ENCODE measurements around the gene SH3D21. TPM values are rescaled to one million over a fixed set of nuclear protein-coding genes. Genes with fewer than 3 reads are reported as not detected.

SH3D21 gene
- total RNA-seq, 1 experiment from 2014 or later, result 18.3 TPM

DNA sequence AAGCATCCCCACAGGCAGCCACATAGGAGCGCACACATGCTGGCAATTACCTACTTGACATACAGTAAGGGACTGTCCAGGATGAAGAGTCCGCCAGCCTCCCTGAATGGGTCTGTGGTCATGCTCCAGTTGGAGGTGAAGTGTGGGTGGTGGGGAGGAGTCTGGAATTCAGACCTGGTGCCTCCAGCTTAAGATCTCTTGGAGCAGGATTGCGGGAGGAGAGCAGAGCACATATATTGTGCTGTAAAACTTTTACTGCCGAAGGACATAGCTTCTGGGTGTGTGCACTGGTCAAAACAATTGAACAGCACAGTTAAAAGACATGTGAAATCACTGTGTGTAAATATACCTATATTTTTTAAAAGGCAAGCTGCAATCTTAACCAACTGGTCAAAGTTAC lies 61.6 kb downstream of the SH3D21 start:
- H3K27ac Mint-ChIP-seq, result peak overlapping the region in 1 of 3 experiments; percentile 68; a peak in 1 of 7 replicates

More for the DNA sequence above, 61.6 kb downstream of the SH3D21 start:
- Histone ChIP-seq H3K23ac (ENCODE audit: insufficient read length, low read depth, low read length) (no peak overlapping the region), H3K4me2 (ENCODE audit: insufficient read depth, insufficient read length, low read length) (no peak overlapping the region), H2BK5ac (ENCODE audit: insufficient read length, low read length) (no peak overlapping the region), H3K4me1 (ENCODE audit: insufficient read depth, low read length) (peaks cover 5% of the 10 kb centered on the region; the same call in 1 of the 2 replicates), H2AFZ (ENCODE audit: low read length) (no peak overlapping the region), H3K27me3 (ENCODE audit: insufficient read depth, low read length) (no peaks in the 10 kb centered on the region), H3K9ac (ENCODE audit: extremely low read depth, insufficient read length, low read length) (no peak overlapping the region), H3K27ac (ENCODE audit: insufficient read length, low read depth, low read length) (no peak overlapping the region), H3K79me2 (ENCODE audit: insufficient read depth, low read length) (peaks cover 3% of the 10 kb centered on the region; the same call in 1 of the 2 replicates), H3K79me1 (ENCODE audit: insufficient read depth, low read depth, low read length, poor library complexity, severe bottlenecking) (peaks cover 2% of the 10 kb centered on the region), H4K20me1 (ENCODE audit: control insufficient read depth, insufficient read depth, insufficient read length) (no peaks in the 10 kb centered on the region), H3K56ac (ENCODE audit: insufficient read length, low read depth, low read length) (no peak overlapping the region), H2BK120ac (ENCODE audit: low read depth, low read length, poor library complexity, severe bottlenecking) (no peak overlapping the region), H4K91ac (ENCODE audit: insufficient read length, low read depth, low read length) (no peak overlapping the region), H4K5ac (ENCODE audit: insufficient read length, low read depth, low read length) (no peak overlapping the region), H2AK5ac (ENCODE audit: insufficient read length, low read length) (no peak overlapping the region), H3K14ac (ENCODE audit: insufficient read depth, low read length) (no peak overlapping the region), H2BK20ac (ENCODE audit: low read depth, low read length, poor library complexity, severe bottlenecking) (no peak overlapping the region), H3K18ac (ENCODE audit: insufficient read length, low read depth, low read length) (no peak overlapping the region), H3K4ac (ENCODE audit: low read depth, low read length) (no peak overlapping the region), H2BK15ac (ENCODE audit: low read depth, low read length) (no peak overlapping the region), H3K23me2 (ENCODE audit: insufficient read length, low read depth, low read length, poor library complexity, severe bottlenecking) (no peaks in the 10 kb centered on the region), H2BK12ac (ENCODE audit: insufficient read length, low read depth, low read length) (no peak overlapping the region), H3T11ph (ENCODE audit: low read length) (no peak overlapping the region), H4K8ac (replicated peaks; ENCODE audit: insufficient read length, low read depth, low read length) (no peak overlapping the region), H3K9me3 (ENCODE audit: control insufficient read depth, low read depth, low read length) (no peaks in the 10 kb centered on the region)
- no CpG with 5 or more reads among the region's 4 CpGs for WGBS (ENCODE audit: extremely low coverage, insufficient read length, low lambda C conversion rate)
- Mint-ChIP-seq H3K9me3 (no peaks in the 10 kb centered on the region), H3K4me3 (no peak overlapping the region), H3K4me1 (peaks cover 27 to 28% of the 10 kb centered on the region in 2 experiments), H3K36me3 (ENCODE audit: insufficient read depth in 1 of 3, low read depth in 3 of 3) (peaks cover 0 to 13% (median 4%) of the 10 kb centered on the region in 3 experiments), H3K27me3 (ENCODE audit: low read depth) (no peaks in the 10 kb centered on the region)
- TF ChIP-seq, protein P1, sequence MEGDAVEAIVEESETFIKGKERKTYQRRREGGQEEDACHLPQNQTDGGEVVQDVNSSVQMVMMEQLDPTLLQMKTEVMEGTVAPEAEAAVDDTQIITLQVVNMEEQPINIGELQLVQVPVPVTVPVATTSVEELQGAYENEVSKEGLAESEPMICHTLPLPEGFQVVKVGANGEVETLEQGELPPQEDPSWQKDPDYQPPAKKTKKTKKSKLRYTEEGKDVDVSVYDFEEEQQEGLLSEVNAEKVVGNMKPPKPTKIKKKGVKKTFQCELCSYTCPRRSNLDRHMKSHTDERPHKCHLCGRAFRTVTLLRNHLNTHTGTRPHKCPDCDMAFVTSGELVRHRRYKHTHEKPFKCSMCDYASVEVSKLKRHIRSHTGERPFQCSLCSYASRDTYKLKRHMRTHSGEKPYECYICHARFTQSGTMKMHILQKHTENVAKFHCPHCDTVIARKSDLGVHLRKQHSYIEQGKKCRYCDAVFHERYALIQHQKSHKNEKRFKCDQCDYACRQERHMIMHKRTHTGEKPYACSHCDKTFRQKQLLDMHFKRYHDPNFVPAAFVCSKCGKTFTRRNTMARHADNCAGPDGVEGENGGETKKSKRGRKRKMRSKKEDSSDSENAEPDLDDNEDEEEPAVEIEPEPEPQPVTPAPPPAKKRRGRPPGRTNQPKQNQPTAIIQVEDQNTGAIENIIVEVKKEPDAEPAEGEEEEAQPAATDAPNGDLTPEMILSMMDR (conservative IDR thresholded peaks at IDR 0.05), result no peak
- no peak for DNase-seq

All from H9 (cell line).